B cell (primary cell): ENCODE results near the gene TRHDE. TPM values are rescaled to one million over a fixed set of nuclear protein-coding genes. Genes with fewer than 3 reads are reported as not detected.

Experiments
- ATAC-seq: fragments of 200-7000 bp; cut with Tn5 transposase; one replicate; pipeline ENCODE4 v1.10.0; 2021; ENCODE audit warnings: low read depth, mild to moderate bottlenecking, moderate number of reproducible peaks, moderate library complexity
- CTCF ChIA-PET: fragments of 350-600 bp; sonication (Branson Sonifier 250); formaldehyde crosslinking; loops from one replicate; lab custom pipeline; 2021; ENCODE audit warnings: antibody characterized with exemption, inconsistent platforms; lab: Charles Lee
- POLR2A ChIA-PET: fragments of 350-600 bp; sonication (Branson Sonifier 250); formaldehyde crosslinking; loops from one replicate; lab custom pipeline; 2021; ENCODE audit warnings: antibody characterized with exemption; lab: Charles Lee
- DNase-seq: peaks from one replicate; pipeline ENCODE4 v3.0.0; 2013
- H2AFZ ChIP-seq: 2 replicates; pipeline ENCODE4 v1.6.1; 2012; ENCODE audit warnings: mild to moderate bottlenecking, low read depth, low read length; ENCODE audit not compliant: insufficient read depth, poor library complexity, severe bottlenecking
- H3K27ac ChIP-seq, 2 donors: 1 replicate in 1 of 2; 2 replicates in 1 of 2; pipeline ENCODE4 v1.5.1; 2012 to 2013; ENCODE audit warnings: low read length in 2 of 2, mild to moderate bottlenecking in 2 of 2, moderate library complexity in 1 of 2
- H3K27me3 ChIP-seq, 4 experiments: fragments of 200-600 bp in 1 of 4; sonication (generic) in 1 of 4; replicated peaks in 1 of 4; 1 replicate in 2 of 4; 2 replicates in 2 of 4; pipeline versions ENCODE4 v1.6.1 to v1.7.0; 2013 to 2016; ENCODE audit warnings: low read length in 3 of 4, mild to moderate bottlenecking in 2 of 4, mixed read lengths in 1 of 4, moderate library complexity in 1 of 4; ENCODE audit not compliant: insufficient read depth in 4 of 4, control insufficient read depth in 3 of 4; ENCODE audit errors: control extremely low read depth in 1 of 4
- H3K36me3 ChIP-seq, 2 experiments: replicated peaks in 1 of 2; 1 replicate in 1 of 2; 2 replicates in 1 of 2; pipeline versions ENCODE4 v1.6.1 to v1.7.1; 2013; ENCODE audit warnings: low read length in 1 of 2; ENCODE audit not compliant: insufficient read depth in 2 of 2, control insufficient read depth in 1 of 2; ENCODE audit errors: control extremely low read depth in 1 of 2, extremely low read depth in 1 of 2
- H3K4me1 ChIP-seq, 2 donors: fragments of 200-600 bp in 1 of 2; sonication (generic) in 1 of 2; 1 replicate in 1 of 2; 2 replicates in 1 of 2; pipeline versions ENCODE4 v1.5.1 to v1.6.1; 2013 to 2017; ENCODE audit warnings: low read length in 2 of 2; ENCODE audit not compliant: control insufficient read depth in 2 of 2, insufficient read depth in 2 of 2
- H3K4me2 ChIP-seq: replicated peaks from 2 replicates; pipeline ENCODE3; 2012; ENCODE audit warnings: mild to moderate bottlenecking, low read depth, low read length; ENCODE audit not compliant: poor library complexity, severe bottlenecking
- H3K4me3 ChIP-seq, 5 experiments: fragments of 200-600 bp in 1 of 5; sonication (generic) in 1 of 5; 1 replicate in 3 of 5; 2 replicates in 2 of 5; pipeline versions ENCODE4 v1.5.1 to v1.7.0; 2011 to 2016; ENCODE audit warnings: low read length in 4 of 5, mild to moderate bottlenecking in 4 of 5, low read depth in 2 of 5, control low read depth in 1 of 5, moderate library complexity in 1 of 5; ENCODE audit not compliant: insufficient read depth in 1 of 5; ENCODE audit errors: control extremely low read depth in 1 of 5, extremely low read depth in 1 of 5
- H3K79me2 ChIP-seq: fragments of 200-600 bp; sonication (generic); one replicate; pipeline ENCODE4 v1.6.0; 2016; ENCODE audit warnings: low read length; ENCODE audit not compliant: control insufficient read depth, insufficient read depth
- H3K9ac ChIP-seq: fragments of 200-600 bp; sonication (generic); 2 replicates; pipeline ENCODE4 v1.6.1; 2017; ENCODE audit warnings: mild to moderate bottlenecking, low read length, moderate library complexity
- H3K9me3 ChIP-seq, 3 donors: one replicate each; pipeline versions ENCODE4 v1.6.1 to v1.7.1; 2013; ENCODE audit warnings: low read length in 2 of 3; ENCODE audit not compliant: control insufficient read depth in 2 of 3, insufficient read depth in 1 of 3; ENCODE audit errors: control extremely low read depth in 1 of 3
- H4K20me1 ChIP-seq: 2 replicates; pipeline ENCODE4 v1.6.0; 2012; ENCODE audit warnings: mild to moderate bottlenecking, low read length; ENCODE audit not compliant: insufficient read depth, control insufficient read depth, poor library complexity, severe bottlenecking
- H3K27ac Mint-ChIP-seq: one replicate; pipeline ENCODE4 v1.8.0; 2021; ENCODE audit warnings: mixed read lengths
- H3K27me3 Mint-ChIP-seq: one replicate; pipeline ENCODE4 v1.8.0; 2021; ENCODE audit warnings: mixed read lengths
- H3K4me1 Mint-ChIP-seq: one replicate; pipeline ENCODE4 v1.8.0; 2021; ENCODE audit warnings: mixed read lengths
- H3K4me3 Mint-ChIP-seq: one replicate; pipeline ENCODE4 v1.8.0; 2021; ENCODE audit warnings: mixed read lengths
- H3K9me3 Mint-ChIP-seq: one replicate; pipeline ENCODE4 v1.8.0; 2022; ENCODE audit warnings: mixed read lengths; ENCODE audit not compliant: insufficient read depth
- EZH2 ChIP-seq: IDR thresholded peaks from 2 replicates; pipeline ENCODE4 v1.6.1; 2012; ENCODE audit warnings: borderline replicate concordance, low read depth, mild to moderate bottlenecking, moderate library complexity, low read length; ENCODE audit not compliant: insufficient read depth, poor library complexity, severe bottlenecking
- WGBS: methylation state at CpG from one replicate; pipeline ENCODE4 v1.1.5; 2013; ENCODE audit warnings: missing lambda C conversion rate; ENCODE audit not compliant: insufficient coverage; 5-methylcytosine and 5-hydroxymethylcytosine counted together
- intact Hi-C: fragments of 100-400 bp; cut with micrococcal nuclease; formaldehyde crosslinking; loops from one replicate; pipeline ENCODE4 v1.10.0; 2022
- polyA minus RNA-seq: library from RNA; depleted of rRNA, polyadenylated mRNA; stranded (reverse); fragments of >200 nt; gene quantifications from 2 replicates; pipeline ENCODE4 v1.2.3, GENCODE V29; 2012
- polyA plus RNA-seq: library from polyadenylated mRNA; depleted of rRNA; stranded (reverse); fragments of >200 nt; gene quantifications from 2 replicates; pipeline ENCODE4 v1.2.3, GENCODE V29; 2012
- total RNA-seq, 2 donors: library from RNA; stranded (reverse); fragments of 120-200 nt in 1 of 2; gene quantifications; 1 replicate in 1 of 2; 2 replicates in 1 of 2; pipeline versions ENCODE4 v1.2.3 to v1.2.4, GENCODE V29; 2013 to 2022
- TF ChIP-seq, protein P1 (sequence below): fragments of 200-600 bp; IDR thresholded peaks from one replicate; pipeline ENCODE4 v1.8.0; 2022; ENCODE audit warnings: antibody characterized with exemption, mild to moderate bottlenecking

TRHDE gene, protein sequence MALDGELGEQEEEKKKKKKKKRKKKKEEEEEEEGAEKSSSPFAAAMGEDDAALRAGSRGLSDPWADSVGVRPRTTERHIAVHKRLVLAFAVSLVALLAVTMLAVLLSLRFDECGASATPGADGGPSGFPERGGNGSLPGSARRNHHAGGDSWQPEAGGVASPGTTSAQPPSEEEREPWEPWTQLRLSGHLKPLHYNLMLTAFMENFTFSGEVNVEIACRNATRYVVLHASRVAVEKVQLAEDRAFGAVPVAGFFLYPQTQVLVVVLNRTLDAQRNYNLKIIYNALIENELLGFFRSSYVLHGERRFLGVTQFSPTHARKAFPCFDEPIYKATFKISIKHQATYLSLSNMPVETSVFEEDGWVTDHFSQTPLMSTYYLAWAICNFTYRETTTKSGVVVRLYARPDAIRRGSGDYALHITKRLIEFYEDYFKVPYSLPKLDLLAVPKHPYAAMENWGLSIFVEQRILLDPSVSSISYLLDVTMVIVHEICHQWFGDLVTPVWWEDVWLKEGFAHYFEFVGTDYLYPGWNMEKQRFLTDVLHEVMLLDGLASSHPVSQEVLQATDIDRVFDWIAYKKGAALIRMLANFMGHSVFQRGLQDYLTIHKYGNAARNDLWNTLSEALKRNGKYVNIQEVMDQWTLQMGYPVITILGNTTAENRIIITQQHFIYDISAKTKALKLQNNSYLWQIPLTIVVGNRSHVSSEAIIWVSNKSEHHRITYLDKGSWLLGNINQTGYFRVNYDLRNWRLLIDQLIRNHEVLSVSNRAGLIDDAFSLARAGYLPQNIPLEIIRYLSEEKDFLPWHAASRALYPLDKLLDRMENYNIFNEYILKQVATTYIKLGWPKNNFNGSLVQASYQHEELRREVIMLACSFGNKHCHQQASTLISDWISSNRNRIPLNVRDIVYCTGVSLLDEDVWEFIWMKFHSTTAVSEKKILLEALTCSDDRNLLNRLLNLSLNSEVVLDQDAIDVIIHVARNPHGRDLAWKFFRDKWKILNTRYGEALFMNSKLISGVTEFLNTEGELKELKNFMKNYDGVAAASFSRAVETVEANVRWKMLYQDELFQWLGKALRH
- total RNA-seq (not detected in 2 replicates), polyA plus RNA-seq (not detected in 2 replicates), polyA minus RNA-seq (not detected in 2 replicates)
- total RNA-seq (2013) = 0.16 TPM

- H3K9ac ChIP-seq = no peak within 1 kb of the TSS
- no peak for TF ChIP-seq EZH2
- TF ChIP-seq, protein P1, sequence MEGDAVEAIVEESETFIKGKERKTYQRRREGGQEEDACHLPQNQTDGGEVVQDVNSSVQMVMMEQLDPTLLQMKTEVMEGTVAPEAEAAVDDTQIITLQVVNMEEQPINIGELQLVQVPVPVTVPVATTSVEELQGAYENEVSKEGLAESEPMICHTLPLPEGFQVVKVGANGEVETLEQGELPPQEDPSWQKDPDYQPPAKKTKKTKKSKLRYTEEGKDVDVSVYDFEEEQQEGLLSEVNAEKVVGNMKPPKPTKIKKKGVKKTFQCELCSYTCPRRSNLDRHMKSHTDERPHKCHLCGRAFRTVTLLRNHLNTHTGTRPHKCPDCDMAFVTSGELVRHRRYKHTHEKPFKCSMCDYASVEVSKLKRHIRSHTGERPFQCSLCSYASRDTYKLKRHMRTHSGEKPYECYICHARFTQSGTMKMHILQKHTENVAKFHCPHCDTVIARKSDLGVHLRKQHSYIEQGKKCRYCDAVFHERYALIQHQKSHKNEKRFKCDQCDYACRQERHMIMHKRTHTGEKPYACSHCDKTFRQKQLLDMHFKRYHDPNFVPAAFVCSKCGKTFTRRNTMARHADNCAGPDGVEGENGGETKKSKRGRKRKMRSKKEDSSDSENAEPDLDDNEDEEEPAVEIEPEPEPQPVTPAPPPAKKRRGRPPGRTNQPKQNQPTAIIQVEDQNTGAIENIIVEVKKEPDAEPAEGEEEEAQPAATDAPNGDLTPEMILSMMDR = no peak
- Mint-ChIP-seq H3K4me1 (peaks cover 7% of the 10 kb centered on the region), H3K9me3 (no peaks in the 10 kb centered on the region), H3K27ac (no peak within 1 kb of the TSS), H3K4me3 (no peak within 1 kb of the TSS), H3K27me3 (peaks cover 52% of the 10 kb centered on the region)
- ChIA-PET CTCF (no interaction called here), POLR2A (no interaction called here)
- DNase-seq (no peak), ATAC-seq (no peak)
- H3K4me2 ChIP-seq = peak within 1 kb of the TSS; percentile 32
- no peak within 1 kb of the TSS for H3K27ac ChIP-seq
- no peaks in the 10 kb centered on the region for H3K36me3 ChIP-seq
- H3K4me3 ChIP-seq = peak within 1 kb of the TSS in 1 of 5 experiments; percentile 12
- no peak within 1 kb of the TSS for H2AFZ ChIP-seq
- intact Hi-C loops = no loop called here
- WGBS = 5% methylated on average over 50 of the region's 60 CpGs
- H3K4me1 ChIP-seq = peaks cover 2 to 7% of the 10 kb centered on the region in 2 donors
- peaks cover 0 to 37% (median 15%) of the 10 kb centered on the region in 4 experiments for H3K27me3 ChIP-seq
- peaks cover 0 to 22% (median 0%) of the 10 kb centered on the region in 3 donors for H3K9me3 ChIP-seq
- no peaks in the 10 kb centered on the region for H3K79me2 ChIP-seq
- no peaks in the 10 kb centered on the region for H4K20me1 ChIP-seq
Observed at GRCh38 chr12:72272091-72272661, at the start of gene TRHDE. TRHDE (plus strand) TSS chr12:72272370; CDS start chr12:72272644, 274 bp downstream.
